Cardiac septum (tissue), 1 donor: ENCODE data around the gene CWC27. TPM values are rescaled to one million over a fixed set of nuclear protein-coding genes. Genes with fewer than 3 reads are reported as not detected.

ENCODE experiments used
- DNase-seq: peaks from one replicate; pipeline ENCODE4 v3.0.0-alpha.2; 2020; ENCODE audit warnings: low spot score
- intact Hi-C: fragments of 100-400 bp; cut with DNase I; formaldehyde crosslinking; loops from one replicate; pipeline ENCODE4 v1.14.0; 2022
- total RNA-seq: library from RNA; stranded (reverse); fragmentation: NEBNext Ultra II Directional; extraction: Animal tissue kit (Norgen Biotek cat#: 25700); gene quantifications from one replicate; pipeline ENCODE4 v1.2.1, GENCODE V29; 2021
- donor health status: DM: no; HTN: no; CAD: no.

CWC27 gene
- total RNA-seq, 1 donor from 2014 or later, result 19.9 TPM

DNA sequence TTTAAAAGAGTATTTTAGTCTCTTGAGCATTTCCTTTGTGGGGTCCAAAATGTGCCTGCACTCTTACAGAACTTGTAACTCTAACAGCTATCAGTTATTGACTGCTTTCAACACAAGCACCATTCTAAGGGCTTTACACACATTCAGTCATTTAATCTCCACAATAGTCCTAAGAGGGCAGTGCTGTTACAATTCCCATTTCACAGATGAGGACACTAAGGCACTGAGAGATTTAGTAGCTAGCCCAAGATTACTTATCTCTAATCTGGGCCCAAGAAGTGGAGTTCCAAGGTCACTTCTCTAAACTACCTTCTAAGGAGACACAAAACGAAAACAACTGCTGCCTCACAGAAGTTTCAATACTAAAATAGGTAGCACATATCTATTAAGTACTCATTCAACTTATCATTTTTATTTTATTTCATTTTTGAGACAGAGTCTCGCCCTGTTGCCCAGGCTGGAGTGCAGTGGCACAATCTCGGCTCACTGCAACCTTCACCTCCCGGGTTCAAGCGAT is 275.2 kb downstream of the CWC27 start:
- intact Hi-C loops, result no loop called here
- DNase-seq, result no peak

GRCh38 chr5:65047225-65047624 is 278.5 kb downstream of the CWC27 start:
- no peak for DNase-seq
- intact Hi-C loops, result no loop called here

GRCh38 chr5:65047948-65048690 is 279.4 kb downstream of the CWC27 start:
- intact Hi-C loops, result no loop called here
- no peak for DNase-seq

- intact Hi-C loops, result no loop called here
- DNase-seq, result no peak
These were observed 281.4 kb downstream of the CWC27 start for GRCh38 chr5:65050140-65050539.

GRCh38 chr5:65050826-65051498 is 282.2 kb downstream of the CWC27 start:
- intact Hi-C loops, result no loop called here
- no peak for DNase-seq

GRCh38 chr5:65055938-65056337 is 287.2 kb downstream of the CWC27 start:
- no peak for DNase-seq
- intact Hi-C loops, result no loop called here

DNA sequence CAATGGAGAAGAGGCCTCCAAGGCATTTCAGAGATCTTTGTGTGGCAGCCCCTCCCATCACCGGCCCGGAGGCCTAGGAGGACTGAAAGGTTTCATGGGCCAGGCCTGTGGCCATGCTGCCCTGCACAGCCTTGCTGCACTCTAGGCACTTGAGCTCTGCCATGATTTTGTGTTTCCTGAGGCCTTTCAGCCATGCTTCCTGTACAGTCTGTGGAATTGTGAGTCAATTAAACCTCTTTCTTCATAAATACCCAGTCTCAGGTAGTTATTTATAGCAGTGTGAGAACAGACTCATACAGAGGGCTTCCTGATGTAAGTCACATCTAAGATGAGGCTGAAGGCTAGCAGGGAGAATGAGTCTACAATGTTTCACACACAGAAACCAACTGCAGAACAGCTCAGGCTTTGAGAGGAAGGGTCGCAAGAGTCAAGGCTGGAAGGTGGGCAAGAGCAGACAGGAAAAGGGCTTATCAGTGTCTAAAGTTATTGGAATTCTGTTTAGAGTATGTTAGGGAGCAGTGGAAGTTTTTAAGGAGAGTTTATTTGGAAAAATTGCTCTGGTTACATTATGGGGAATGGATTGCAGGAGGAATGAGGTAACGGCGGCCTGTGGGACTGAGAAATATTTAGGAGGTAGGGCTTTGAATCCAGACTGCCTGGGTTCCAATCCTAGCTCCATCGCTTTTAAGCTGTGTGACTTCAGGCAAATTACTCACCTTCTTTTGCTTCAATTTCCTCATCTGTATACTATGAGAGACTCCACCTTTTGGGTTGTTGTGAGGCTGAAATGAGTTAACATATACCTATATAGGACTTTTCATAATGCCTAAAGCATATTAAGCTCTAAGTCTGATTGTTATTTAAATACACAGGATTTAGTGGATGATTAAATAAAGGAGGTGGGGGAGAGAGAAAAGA is 291.2 kb downstream of the CWC27 start:
- intact Hi-C loops, result loop anchor here (5.0 kb wide), 1 partner anchor 42 kb away; no protein-coding TSS in a partner anchor
- DNase-seq, result no peak

GRCh38 chr5:65061250-65061973 is 292.7 kb downstream of the CWC27 start:
- no peak for DNase-seq
- intact Hi-C loops, result loop anchor here (5.0 kb wide), 1 partner anchor 41 kb away; no protein-coding TSS in a partner anchor

- intact Hi-C loops, result loop anchor here (2.0 to 5.0 kb wide), 2 partner anchors 21 to 40 kb away; no protein-coding TSS in a partner anchor
- DNase-seq, result no peak
These were observed 293.2 kb downstream of the CWC27 start for GRCh38 chr5:65061974-65062353.

DNA sequence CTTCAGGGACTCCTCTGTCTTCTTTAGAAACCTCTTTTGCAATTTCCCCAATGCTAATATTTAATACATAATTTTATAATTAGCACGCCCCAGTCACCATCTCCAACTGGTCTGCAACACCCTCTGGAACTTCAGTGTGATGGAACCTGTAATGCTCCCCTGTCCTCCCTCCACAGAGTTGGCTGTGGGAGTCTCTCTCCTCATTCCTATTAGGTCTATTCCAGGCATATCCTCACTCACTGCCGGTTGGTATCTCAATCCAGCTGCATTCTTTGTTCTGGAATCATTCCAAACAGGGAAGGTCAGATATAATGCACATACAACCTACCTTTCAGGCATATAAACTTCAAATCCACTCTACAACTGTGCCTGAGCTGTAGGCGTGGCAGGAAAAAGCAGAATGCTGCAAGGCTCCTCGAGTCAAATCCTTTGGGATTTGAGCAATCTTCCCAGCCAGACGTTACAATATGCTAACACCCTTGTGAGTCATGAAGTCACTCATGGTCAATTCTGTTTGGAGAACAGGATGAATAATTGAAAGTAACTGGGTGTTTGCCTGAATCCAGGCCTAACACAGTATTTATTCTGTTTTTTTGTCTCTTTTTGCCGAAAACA is 293.8 kb downstream of the CWC27 start:
- intact Hi-C loops, result loop anchor here (2.0 to 5.0 kb wide), 2 partner anchors 22 to 40 kb away; no protein-coding TSS in a partner anchor

GRCh38 chr5:65065001-65065511 is 296.3 kb downstream of the CWC27 start:
- intact Hi-C loops, result no loop called here

More for the DNA sequence above, 293.8 kb downstream of the CWC27 start:
- no peak for DNase-seq

GRCh38 chr5:65066387-65067146 is 297.8 kb downstream of the CWC27 start:
- intact Hi-C loops, result no loop called here

More at GRCh38 chr5:65065001-65065511, 296.3 kb downstream of the CWC27 start:
- DNase-seq, result no peak

DNA sequence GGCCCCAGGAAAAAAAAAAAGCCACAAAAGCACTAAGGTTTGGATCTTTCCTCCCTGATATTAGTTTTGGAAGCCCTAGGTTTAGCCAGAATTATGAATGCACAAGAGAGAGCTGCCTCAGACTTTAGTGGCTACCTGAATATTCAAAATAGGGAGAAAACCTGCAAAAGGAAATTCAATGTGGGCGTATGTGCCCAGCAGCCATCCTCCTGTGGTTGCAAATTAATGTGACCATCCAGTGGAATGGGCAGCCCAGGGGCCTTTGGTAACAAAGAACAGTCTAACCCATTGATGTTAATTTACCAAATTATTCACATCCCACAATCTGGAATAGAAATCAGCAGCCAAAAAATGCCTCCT is 298.4 kb downstream of the CWC27 start:
- DNase-seq, result no peak
- intact Hi-C loops, result no loop called here

More at GRCh38 chr5:65066387-65067146, 297.8 kb downstream of the CWC27 start:
- no peak for DNase-seq

Other genes with a start within 250 kb of the CWC27 start
- not detected for gene SHISAL2B, start 78.4 kb upstream of the CWC27 start, total RNA-seq
- gene SREK1IP1, start 239 bp upstream of the CWC27 start, total RNA-seq, result 10.2 TPM